Measurements from ENCODE around the gene KDM5B.
"Not testable (repeated sequence)": the region's sequence is repeated elsewhere in the genome, so short reads cannot be mapped to it uniquely, and the experiment has no call there.

Gene KDM5B

DNA sequence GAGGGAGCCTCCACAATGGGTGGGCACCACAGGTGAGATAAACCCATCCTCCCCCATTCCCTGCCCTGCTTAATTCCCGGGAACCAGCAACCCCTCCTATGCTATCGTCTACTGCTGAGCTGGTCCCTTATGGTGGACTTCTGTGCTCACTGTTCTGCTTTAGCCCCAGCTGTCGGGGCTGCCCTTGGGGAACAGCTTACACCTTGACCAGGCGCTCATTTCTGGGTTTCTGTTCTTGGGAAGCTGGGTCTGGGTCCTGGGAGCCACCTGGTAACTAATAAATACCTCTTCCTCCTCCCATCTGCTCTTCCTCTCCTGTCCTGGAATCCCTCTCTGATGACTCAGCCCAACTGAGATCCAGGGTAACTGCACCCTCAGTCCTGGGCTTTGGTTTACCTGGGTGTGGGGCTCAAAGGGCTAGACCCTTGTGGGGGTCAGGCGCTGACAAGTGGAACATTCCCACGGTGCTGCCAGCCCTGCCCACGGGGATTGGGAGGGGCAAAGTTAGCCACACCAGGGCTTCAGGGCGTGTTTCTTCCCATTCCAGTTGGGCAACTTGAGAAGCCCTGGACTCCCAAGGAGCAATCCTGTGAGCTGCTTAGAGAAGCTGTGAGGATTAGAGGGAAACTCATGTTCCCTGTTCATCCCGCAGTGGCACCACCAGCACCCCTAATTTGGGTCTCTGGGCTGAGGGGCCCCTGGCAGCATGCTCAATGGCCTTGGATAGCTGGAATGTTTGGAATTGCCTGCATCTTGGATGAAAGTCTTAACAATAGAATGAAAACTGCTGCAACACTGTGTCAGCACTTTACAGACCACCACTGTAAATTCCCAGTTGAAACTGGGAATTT lies 4.2 kb upstream of the KDM5B start:
- DNase-seq (ENCODE audit: low read depth) = no peak

DNA sequence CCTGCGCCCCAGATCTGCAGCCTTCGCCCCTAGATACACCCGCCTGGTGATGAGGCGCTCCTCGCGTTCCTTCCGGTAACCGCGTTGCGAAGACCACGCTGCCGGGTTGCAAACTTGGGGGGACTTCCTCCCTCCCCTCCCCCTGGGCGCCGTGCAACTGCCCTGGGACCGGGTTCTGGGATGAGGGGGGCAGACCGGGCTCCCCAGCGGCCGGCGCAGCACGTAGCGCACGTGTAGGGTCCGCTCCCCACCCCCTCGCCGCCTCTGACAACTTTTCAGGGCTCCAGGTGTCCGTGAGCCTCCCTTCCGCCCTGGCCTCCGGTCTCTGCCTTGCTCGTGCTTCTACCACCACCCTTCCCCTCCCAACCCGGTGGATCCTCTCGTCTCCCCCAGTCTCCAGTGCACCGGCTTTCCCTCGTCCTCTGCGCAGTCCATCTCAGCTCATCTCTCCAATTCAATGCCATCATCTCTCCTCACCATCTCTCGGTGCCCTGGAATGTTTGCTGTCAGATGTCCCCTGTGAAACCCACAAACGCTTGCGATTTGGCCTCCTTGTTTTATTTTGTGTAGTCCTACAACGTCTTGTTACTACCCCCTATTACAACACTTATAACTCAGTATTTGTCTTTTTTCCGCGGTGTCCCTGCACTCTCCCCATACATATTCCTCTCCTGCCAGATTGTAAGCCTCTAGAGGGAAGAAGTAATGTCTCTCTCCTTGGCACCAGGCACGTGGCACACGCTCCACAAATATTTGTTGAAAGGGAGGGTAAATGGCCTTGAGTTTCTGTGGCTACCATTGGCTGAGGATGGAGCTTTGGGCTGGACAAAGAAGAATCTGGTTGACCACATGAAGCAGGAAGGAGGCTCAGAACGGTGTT lies 3.3 kb upstream of the KDM5B start:
- no peak for DNase-seq (ENCODE audit: low read depth)

DNA sequence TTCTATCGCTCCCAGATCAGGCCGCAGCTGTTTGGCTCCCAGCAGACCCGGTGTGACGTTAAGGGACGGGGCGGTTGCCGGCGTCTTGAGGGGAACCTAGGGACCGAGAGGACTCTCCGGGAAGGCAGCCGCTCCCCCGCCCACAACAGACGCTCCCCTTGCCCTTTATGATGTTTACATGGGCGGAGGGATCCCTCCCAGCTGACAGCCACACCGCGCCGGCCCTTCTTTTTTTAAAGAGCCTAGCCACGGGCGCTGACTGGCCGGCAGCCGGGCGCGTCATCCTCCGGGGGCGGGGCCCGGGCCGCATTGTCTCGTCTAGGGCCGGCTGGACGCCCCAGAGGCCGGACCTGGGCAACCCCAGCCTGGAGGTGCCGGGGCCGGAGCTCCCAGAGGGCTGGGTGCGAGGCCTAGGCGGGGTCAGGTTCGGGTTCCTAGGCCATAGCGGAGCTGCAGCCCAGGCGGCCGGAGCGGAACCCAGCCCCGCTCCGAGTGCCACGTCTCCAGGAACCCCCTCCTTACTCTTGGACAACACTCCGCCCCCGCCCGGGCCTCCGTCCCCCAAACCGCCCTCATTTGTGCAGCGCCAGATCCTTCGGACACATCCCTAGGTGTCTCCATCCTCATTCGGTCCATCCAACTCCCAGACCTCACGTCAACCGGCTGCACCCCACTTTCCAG lies 2.5 kb upstream of the KDM5B start, which contains the start of gene PCAT6:
Gene PCAT6 (plus strand): TSS at position 340 of the 681 bp plus-strand sequence.
- DNase-seq (ENCODE audit: low read depth) = peak; percentile 64

DNA sequence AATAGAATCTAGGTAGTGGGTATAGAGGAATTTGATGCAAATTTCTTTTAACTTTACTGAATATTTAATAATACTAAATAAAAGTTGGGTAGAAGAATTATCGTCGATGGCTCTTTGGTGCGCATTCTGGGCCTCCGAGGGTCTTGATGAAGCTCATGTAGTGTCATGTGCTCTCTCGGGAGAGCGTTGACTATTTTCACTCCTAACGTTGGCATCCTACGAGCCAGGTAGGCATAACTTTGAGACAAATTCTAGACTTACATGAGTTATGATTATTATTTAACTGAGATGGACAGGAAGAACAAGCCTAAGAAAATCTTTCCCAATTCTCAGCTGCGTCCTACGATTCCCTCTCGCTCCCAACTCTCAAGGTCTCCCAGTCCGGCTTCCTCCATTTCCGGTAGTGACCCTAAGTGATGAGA lies 2.0 kb upstream of the KDM5B start:
- DNase-seq (ENCODE audit: low read depth) = no peak

DNA sequence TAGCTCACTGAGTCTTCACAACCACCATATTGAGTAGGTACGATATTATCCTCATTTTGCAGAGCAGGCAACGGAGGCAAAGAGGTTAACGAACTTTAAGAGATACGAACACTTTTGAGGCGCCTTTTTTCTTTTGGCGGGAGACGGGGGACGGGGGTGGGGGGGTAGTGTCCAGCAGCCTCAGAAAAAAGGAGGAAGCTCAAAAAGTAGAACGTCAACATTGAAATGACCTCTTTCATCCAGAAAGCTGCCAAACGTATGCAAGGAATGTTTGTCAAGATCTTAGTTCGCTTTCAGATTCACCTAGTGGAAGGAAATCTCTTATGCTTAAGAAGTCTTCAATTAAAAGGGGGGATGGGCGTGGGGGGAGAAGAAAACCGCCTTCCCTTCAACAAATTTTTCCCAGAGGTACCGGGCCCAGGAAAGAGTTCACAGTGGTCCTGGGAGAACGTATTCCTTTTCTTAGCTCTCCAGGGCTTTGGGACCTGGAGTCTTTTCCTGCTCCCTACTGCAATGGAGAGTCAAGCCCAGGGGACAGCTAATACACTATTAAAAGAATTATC lies 1.5 kb upstream of the KDM5B start:
- DNase-seq (ENCODE audit: low read depth) = no peak

DNA sequence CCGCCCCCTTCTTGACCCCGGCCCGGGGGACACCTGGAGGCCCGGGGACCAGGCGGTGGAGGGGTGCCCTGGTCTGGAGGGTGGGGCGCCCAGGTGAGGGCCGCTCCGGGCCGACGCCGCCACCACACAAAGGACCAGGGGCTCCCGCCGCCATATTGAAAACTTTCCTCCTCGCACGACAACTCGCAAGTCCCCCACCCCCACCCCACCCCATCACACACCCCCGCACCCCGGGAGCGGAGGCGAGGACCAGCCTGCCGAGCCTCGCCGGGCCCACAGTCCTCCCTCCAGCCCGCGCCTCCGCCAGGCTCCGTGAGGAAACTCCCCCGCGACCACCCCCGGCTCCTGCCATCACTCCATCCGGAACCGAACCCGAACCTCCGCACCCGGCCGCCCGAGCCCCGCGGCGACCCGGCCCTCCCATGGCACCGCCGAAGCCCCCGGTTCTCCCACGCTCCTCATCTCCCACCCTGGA lies 733 bp downstream of the KDM5B start:
- no peak for DNase-seq (ENCODE audit: low read depth)

DNA sequence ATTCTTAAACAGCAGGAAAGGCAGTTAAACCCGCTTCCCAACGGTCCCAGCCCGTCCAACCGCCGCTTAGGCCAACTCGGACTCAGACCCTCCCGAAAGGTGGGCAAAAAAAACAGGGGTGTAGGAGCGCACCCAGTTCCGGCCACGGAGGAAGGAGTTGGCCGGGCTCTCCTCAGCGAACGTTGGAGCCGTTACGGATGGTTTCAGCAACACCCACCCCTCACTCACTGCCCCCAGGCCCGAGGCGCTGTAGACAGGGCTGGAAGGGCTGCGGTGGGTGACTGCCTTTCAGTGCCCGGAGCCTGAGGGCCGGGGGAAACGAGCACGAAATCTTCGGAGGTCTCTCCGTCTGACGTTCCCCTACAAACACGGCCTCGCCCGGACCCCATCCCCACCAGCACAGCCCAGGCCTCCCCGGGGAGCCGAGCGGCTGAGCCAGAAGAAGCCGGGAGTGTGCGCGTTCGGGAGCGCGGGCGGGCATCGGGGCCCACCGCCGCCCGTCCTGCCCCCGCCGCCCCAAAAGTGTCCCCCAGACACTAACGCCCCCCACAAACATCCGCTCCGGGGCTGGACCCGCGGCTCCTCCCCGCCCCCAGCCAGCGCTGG lies 1.3 kb downstream of the KDM5B start:
- no peak for DNase-seq (ENCODE audit: low read depth)

DNA sequence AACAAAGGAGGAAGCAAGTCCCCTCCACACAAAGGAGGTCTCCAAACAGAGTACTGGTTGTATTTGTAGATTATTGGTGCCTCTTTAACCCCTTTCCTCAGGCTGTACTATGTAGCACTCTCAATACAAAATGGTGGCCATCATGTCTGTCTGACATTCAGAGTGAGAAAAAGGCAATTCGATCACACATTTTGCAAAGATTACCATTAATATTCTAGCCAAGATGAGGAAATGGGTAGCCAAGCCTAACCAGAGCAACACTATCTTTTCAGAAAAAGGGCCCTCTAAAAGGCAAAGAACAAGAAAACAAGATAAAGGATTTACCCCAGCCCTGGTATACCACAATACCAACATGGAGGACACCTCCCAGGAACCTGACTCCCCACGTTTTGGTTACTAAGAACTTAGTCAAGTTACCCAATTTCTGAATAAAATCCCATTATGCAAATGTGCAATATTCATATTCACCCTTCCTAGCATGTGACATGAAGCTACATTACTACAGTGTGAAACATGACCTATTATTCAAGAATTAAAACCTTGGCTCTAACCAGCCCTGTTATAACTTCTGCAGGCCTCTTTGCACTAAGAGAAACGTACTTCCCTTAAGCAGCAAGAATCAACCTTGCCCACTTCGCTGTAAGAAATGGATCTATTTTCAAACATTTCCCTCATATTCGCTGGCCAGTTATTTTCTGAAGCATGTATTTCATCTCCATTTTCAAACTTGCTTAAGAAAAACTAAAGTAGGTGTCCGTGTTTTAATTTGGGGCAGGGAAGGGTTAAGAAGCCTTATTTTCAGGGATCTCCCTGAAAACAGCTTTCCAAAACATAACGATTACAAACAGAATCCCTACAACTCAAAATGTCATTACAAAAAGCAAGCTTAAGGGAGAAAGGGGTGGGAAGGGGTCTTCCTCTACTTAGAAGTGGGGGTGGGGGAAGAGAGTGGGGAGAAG lies 2.1 kb downstream of the KDM5B start:
- DNase-seq (ENCODE audit: low read depth) = no peak

DNA sequence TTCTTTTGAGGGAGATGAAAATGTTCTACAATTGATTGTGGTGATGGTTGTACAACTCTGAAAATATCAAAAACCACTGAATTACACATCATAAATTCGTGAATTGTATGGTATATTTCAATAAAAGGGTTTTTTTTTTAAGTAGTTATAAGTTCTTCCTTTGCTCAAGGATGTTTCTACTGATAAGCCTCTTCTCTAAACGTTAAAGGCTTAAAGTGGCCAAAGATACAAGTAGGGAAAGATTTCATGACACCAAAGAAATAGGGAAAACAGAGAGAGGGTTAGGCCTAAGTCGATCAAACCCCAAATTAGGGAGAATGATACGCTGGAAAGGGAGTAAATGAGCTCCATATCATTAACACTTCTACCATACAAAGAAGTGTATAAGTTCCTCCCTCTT lies 4.1 kb downstream of the KDM5B start:
- no peak for DNase-seq (ENCODE audit: low read depth)

DNA sequence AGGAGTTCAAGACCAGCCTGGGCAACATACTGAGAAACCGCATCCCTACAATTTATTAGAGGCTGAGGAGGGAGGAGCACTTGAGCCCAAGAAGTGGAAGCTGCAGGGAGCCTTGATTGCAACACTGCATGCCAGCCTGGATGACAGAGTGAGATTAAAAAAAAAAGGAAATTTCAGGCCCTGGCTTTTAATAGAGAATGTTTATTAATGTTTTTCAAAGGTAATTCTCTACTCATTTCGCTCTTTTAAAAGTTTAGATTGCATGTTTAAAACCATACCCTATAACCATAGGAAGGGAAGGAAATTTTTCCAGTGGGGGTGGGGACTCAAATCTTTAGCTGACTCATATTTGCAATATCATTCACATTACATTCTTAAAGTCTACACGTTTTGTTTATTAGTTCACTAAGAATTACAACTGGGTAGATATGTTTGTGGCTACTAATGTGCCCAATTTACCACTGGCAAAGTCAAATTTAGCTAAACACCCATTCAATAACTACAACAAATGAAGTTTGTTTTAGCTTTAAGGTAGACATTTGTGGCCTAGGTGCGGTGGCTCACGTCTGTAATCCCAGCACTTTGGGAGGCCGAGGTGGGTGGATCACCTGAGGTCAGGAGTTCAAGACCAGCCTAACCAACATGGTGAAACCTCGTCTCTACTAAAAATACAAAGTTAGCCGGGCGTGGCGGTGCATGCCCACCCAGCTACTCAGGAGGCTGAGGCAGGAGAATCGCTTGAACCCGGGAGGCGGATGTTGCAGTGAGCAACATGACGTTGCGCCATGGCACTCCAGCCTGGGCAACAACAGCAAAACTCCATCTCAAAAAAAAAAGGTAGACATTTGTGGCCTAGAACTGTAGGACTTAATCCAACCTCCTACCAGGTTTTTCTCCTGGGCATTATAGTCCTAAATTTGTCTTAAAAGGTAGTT lies 5.0 kb downstream of the KDM5B start:
- no peak for DNase-seq (ENCODE audit: low read depth)

DNA sequence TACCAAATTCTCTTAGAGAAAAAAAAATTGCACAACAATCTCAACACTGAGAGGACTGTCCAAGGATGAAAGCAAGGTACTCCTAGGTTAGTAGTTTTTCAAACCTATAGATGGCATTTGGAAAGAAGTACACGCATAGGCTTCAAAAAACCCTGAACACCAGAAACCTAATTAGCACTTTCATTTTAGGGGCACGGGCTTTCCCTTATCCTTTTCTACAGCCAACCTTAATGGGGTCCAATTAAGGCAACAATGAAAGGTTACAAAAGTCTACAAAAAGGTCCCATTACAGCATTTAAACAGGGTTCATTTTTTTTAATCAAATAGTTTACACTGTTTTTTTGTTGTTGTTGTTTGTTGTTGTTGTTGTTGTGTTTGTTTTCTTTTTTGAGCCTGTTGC lies 6.2 kb downstream of the KDM5B start:
- DNase-seq (ENCODE audit: low read depth) = no peak

DNA sequence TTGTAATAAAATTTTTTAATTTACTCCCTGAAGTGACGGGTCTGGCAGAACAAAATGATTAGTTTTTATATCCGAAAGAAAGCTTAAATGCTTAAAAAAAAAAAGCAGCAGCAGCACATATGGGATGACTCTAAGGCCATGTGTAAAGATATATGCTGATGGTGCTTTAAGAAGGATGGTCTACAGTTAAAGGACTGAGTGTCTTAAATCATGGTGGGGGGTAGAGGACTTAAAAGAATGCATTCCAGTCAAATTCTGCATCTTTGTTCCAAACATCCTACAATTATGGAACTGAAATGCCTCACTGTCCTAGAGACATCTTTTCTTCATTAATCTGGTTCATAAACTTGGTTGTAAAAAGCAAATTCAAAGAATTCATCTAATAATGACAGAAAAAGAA lies 7.0 kb downstream of the KDM5B start:
- DNase-seq (ENCODE audit: low read depth) = no peak

DNA sequence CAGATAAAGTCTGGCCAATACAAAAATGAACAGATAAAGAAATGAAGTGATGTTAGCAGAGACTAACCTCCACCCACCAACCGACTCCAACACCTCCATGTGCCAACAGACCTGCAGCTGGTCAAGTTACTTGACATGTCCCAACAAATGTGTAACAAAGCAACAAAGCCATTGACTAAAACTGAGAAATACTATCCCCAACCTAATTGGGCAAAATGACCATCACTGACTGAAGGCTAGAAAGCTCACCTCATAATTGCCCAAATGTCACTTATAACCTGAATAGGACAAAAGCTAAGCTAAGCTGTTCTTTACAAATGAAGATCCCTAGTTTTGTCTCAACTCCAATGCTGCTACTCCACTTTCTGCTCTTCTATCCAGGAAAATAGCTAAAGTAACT lies 7.5 kb downstream of the KDM5B start:
- no peak for DNase-seq (ENCODE audit: low read depth)

DNA sequence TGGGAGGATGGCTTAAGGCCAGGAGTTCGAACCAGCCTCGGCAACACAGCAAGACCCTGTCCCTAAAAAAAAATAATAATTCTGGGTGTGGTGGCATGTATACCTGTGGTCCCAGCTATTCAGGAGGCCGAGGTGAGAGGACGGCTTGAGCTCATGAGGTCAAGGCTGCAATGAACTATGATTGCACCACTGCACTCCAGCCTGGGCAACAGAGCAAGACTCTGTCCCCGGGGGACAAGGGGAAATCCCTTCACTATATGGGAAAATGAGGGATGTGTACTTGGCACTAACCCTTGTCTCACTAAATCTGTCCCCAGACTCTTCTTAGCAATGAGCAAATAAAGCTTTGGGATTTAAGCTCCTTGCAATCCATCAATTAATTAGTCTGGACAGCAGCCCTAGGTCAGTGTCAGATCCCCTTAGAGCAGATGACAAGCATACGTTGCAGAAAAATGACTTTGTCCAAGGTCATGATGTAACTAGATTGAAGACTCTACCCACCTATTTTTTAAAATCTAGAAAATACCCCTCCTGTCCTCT lies 9.4 kb downstream of the KDM5B start:
- no peak for DNase-seq (ENCODE audit: low read depth)

DNA sequence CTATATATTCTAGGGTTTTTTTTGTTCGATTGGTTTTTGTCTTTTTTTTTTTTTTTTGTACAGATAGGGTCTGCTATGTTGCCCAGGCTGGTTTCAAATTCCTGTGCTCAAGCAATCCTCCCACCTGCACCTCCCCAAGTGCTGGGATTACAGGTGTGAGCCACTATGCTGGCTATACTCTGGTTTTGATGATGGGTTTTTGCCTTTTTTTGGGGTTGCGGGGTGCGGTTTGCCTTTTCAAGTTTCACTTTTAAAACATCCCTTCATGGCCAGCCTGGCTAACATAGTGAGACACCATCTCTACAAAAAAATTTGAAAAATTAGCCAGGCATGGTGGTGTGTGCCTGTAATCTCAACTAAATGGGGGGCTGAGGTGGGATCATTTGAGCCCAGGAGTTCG lies 10.0 kb downstream of the KDM5B start:
- DNase-seq (ENCODE audit: low read depth) = no peak

DNA sequence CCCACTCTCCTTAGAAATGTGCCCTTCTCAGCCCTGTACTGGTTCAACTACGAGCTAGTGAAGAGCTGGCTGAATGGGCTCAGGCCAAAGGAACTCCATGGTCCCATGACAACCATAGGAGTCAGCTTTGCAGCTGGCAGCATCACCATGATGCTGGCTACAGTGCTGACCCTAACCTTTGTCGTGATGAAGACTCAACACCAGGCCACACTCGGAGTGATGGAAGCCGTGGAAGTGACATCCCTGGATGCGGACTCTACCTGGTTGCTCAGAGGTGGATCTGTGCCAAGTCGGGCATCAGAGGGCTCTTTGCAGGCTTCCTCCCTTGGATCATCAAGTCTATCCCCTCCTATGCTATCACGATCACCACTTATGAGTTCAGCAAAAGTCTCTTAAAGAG lies 11.6 kb downstream of the KDM5B start:
- DNase-seq (ENCODE audit: low read depth) = no peak

DNA sequence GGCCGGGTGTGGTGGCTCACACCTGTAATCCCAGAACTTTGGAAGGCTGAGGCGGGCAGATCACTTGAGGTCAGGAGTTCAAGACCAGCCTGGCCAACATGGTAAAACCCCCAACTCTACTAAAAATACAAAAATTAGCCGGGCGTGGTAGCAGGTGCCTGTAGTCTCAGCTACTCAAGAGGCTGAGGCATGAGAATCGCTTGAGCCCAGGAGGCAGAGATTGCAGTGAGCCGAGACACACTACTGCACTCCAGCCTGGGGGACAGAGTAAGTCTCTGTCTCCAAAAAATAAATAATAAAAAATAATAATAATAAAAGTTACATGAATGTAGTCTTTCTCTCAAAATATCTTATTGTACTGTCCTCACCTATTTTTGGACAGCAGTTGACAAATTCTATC lies 13.3 kb downstream of the KDM5B start:
- not testable (repeated sequence) for DNase-seq (ENCODE audit: low read depth)

DNA sequence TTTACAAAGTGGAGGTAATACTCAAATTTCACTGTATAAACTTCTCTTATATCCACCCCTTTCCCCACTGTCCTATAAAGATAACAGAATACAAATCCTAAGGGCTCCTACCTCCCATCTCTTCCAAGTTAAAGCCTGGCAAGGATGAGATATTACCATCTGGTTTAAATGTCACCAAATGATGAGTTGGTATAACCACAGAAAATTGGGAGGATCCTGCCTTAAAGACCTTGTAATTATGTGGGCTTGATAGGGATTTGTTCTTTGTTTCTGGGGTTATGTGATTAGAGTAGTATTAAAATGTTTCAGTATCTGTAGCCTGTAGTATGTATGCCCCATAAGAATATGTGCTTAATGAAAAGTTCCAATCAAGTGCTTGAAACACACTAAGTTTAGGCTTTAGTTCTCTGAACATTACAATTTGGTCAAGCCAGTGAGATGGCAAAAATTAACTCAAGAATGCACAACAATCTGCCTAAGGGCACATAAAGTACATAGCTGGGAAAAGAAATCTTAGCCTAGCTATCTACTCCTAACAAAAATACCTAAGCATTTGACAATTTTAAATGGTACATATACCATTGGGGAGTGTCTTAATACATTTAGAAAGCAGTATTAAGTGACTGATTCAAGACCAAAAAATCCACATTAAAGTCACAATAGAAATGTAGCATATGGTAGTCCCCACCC lies 14.0 kb downstream of the KDM5B start:
- no peak for DNase-seq (ENCODE audit: low read depth)
